Putamen (tissue), 1 donor: ENCODE results near the gene C15orf39.
"Not testable (repeated sequence)": the region's sequence is repeated elsewhere in the genome, so short reads cannot be mapped to it uniquely, and the experiment has no call there.

Experiments used
- DNase-seq: peaks from one replicate; pipeline ENCODE4 v3.0.0-alpha.2; 2016; ENCODE audit warnings: low spot score

Gene C15orf39

GRCh38 chr15:75231836-75232235 lies 30.2 kb downstream of the C15orf39 start:
- DNase-seq: no peak

GRCh38 chr15:75232252-75232813 lies 30.7 kb downstream of the C15orf39 start:
- DNase-seq: no peak

GRCh38 chr15:75232826-75233503 lies 31.3 kb downstream of the C15orf39 start:
- no peak for DNase-seq

GRCh38 chr15:75233504-75234190 lies 32.0 kb downstream of the C15orf39 start:
- DNase-seq: no peak

- no peak for DNase-seq
Observed at GRCh38 chr15:75234191-75234810, 32.6 kb downstream of the C15orf39 start.

GRCh38 chr15:75235051-75235673 lies 33.5 kb downstream of the C15orf39 start:
- no peak for DNase-seq

GRCh38 chr15:75235760-75236729 lies 34.4 kb downstream of the C15orf39 start:
- no peak for DNase-seq

- DNase-seq: no peak
Observed at GRCh38 chr15:75237316-75237982, 35.8 kb downstream of the C15orf39 start.

- DNase-seq: no peak
Observed at GRCh38 chr15:75238150-75238549, 36.5 kb downstream of the C15orf39 start.

GRCh38 chr15:75245741-75246140 lies 44.1 kb downstream of the C15orf39 start:
- not testable (repeated sequence) for DNase-seq

GRCh38 chr15:75248991-75249390 lies 47.3 kb downstream of the C15orf39 start:
- DNase-seq: not testable (repeated sequence)

GRCh38 chr15:75249726-75250125 lies 48.0 kb downstream of the C15orf39 start:
- DNase-seq: no peak

- DNase-seq: not testable (repeated sequence)
Observed at GRCh38 chr15:75251343-75251742, 49.7 kb downstream of the C15orf39 start.

- DNase-seq: not testable (repeated sequence)
Observed at GRCh38 chr15:75252285-75252684, 50.6 kb downstream of the C15orf39 start.

- DNase-seq: not testable (repeated sequence)
Observed at GRCh38 chr15:75258034-75258433, 56.4 kb downstream of the C15orf39 start, which contains the start of gene GOLGA6C. TSS of gene GOLGA6C (plus strand) at chr15:75258334. CDS start at chr15:75258599, 265 bp downstream.

- DNase-seq: not testable (repeated sequence)
Observed at GRCh38 chr15:75258620-75259343, 57.1 kb downstream of the C15orf39 start.

GRCh38 chr15:75259873-75260272 lies 58.2 kb downstream of the C15orf39 start:
- not testable (repeated sequence) for DNase-seq
